Measurements from ENCODE around the gene MAPKBP1. TPM values are rescaled to one million over a fixed set of nuclear protein-coding genes. Genes with fewer than 3 reads are reported as not detected.
A peak's percentile ranks its signal among the peaks of the same experiment; 100 is the strongest.

The MAPKBP1 gene
- total RNA-seq, 1 experiment from 2014 or later: 11.8 TPM

DNA sequence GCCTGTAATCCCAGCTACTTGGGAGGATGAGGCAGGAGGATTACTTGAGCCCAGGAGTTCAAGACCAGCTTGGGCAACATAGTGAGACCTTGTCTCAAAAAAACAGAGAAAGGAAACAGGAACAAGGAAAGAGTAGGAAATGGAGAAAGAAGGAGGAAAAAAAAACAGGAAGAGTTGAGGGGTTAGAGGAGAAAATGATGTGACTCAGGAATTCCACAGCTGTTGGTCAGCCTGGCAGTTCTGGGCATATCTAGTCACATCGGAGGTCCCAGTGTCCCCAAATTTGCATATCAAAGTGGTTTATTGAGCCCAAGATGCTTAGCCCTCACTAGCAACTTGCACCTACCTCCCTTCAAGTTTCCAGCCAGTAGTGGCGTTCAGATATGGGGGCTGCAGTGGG is 34.8 kb downstream of the MAPKBP1 start:
- DNase-seq (ENCODE audit: low read depth): peak; percentile 75

DNA sequence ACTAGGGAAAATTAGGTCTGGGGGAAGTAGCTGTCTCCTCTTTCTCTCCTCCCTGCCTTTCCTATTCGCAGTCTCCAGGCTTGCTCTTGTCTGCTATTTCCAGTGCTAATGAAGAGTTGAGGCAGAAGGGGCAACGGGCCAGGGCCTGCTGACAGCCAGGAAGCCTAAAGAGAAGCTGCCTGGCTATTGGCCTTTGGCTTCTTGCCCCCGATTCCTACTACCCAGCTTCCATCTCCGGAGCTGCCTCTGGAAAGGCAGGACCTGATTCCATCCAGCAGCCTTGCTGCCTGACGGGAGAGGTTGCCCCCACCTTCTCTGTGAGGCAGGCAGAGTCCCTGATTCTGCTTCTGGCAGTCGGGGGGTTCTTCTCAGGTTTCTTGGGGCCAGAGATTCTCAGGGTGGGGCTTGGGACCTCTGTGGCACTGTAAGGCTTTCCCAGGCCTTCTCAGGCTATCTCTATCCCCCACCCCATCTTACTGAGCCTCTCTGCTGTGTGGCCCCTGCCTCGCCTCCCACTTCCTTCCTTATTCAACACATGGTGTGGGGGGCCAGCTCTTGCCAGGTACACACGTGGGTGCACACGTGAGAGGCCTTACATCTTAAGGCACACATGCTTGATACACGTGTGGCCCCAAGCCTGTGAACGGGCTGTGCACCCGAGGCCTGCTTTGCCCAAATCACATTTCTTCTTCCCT is 35.4 kb downstream of the MAPKBP1 start:
- DNase-seq (ENCODE audit: low read depth): no peak

DNA sequence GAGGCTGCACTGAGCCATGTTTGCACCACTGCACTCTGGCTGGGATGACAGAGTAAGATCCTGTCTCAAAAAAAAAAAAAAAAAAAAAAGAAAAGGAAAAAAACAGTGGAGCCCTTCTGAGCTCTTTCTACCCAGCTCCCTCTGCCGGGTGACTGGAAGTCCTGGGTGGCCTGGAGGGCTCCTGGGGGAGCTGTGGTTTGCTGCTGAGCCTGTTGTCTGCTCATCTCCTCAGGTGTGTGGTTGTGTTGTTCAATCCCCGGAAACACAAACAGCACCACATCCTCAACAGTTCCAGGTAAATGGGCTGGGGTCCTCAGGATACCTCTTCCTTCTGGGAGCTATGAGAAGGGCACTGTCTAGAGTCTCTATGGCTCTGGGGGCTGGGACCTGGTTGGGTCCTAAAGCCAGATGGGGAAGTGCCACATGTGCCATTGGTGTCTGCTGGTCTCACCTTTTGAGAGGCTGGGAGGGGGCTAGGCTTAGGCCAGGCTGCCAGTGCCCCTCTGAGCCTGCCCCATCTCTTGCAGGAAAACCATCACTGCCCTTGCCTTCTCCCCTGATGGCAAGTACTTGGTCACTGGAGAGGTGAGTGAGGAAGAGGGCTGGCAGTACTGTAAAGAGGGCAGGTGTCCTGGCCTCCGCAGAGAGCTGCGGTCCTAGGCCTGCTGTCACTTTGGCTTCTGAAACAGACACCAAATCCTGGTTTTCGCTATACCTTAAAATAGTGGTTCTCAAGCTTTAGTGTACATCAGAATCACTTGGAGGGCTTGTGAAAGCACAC is 36.6 kb downstream of the MAPKBP1 start:
- no peak for DNase-seq (ENCODE audit: low read depth)

DNA sequence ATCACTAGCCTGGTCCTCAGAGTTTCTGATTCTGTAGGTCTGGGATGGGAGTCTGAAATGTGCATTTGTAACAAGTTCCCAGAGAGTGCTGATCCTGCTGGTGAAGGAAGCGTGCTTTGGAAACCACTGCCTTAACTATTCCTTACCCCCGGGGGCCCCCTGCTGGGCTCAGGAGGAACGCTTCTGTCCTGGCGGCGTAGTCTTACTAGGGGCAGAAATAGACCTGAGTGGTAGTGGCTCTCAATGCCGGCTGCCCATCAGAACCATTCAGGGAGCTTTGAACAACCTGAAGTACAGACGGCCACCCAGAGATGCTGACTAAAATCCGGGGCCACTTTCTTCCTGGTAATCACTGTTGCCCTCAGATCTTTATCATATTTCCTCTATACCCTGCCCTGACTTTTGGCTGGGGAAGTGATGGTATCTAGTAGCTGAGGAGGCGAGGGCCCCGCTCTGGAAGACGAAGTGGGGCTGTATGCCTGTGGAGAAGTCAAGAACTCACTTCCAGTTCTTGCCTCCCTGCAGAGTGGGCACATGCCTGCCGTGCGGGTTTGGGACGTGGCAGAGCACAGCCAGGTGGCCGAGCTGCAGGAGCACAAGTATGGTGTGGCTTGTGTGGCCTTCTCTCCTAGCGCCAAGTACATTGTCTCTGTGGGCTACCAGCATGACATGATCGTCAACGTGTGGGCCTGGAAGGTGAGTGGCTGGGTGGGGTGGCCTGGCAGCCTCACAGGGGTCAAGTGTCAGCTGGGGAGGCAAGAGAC is 37.3 kb downstream of the MAPKBP1 start:
- peak; percentile 78 for DNase-seq (ENCODE audit: low read depth)

DNA sequence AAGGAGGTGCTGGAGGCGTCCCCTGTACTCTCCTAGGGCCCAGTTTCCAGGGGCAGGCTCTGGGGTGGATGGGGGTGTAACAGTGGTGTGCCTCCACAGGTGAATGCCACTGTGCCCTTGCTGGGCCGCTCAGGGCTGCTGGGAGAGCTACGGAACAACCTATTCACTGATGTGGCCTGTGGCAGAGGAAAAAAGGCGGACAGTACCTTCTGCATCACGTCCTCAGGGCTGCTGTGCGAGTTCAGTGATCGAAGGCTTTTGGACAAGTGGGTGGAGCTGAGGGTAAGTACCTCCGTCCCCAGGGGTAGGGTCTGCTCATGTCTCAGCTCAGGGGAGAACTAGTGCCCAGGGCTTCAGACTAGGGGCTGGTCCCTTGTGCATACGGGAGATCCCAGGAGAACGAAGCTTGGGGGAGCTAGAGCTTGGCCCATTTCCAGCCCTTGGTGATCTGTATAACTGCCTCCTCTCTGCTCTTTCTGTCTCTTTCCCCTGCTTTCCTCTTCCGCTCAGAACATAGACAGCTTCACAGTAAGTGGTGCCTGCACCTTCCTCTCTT is 38.6 kb downstream of the MAPKBP1 start:
- DNase-seq (ENCODE audit: low read depth): no peak

DNA sequence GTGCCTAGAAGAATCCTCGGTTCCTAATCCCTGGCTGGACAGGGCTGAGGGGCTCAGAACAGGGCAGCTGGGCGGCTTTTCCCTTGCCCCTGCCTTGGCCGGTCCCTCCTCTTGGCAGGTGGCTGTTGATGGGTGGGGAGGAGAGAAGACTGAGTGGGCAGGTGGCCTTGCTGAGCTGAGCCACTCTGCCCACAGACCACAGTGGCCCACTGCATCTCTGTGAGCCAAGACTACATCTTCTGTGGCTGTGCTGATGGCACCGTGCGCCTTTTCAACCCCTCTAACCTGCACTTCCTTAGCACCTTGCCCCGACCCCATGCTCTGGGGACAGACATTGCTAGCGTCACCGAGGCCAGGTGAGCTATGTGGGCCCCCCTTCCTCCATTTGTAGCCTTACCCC is 39.1 kb downstream of the MAPKBP1 start:
- no peak for DNase-seq (ENCODE audit: low read depth)

DNA sequence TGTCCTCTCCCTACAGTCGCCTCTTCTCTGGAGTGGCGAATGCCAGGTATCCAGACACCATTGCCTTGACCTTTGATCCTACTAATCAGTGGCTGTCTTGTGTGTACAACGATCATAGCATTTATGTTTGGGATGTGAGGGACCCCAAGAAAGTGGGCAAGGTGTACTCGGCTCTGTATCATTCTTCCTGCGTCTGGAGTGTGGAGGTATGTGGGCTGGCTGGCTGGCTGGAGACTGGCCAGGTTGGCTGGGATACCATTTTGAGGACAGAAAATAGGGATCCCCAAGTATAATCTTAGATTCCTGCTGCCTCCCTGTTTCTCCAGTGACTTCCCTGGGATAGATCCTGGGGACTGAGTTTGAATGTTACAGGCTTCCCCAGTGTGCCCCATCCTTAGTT is 40.2 kb downstream of the MAPKBP1 start:
- DNase-seq (ENCODE audit: low read depth): no peak

DNA sequence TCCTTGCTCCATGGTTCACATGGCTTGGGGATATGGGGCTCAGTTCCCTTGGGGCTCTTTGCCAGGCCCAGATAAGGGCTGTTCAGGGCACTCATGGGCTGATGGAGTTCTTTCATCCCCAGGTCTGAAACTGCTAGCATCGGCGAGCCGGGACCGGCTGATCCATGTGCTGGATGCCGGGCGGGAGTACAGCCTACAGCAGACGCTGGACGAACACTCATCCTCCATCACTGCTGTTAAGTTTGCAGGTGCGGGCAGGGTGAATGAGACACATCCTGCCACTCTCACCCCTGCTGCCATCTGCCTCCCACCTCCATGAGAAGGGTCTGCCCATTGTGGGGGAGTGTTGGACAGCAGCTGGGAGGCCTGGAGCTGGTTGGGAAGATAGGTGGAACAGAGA is 42.5 kb downstream of the MAPKBP1 start:
- DNase-seq (ENCODE audit: low read depth): no peak

DNA sequence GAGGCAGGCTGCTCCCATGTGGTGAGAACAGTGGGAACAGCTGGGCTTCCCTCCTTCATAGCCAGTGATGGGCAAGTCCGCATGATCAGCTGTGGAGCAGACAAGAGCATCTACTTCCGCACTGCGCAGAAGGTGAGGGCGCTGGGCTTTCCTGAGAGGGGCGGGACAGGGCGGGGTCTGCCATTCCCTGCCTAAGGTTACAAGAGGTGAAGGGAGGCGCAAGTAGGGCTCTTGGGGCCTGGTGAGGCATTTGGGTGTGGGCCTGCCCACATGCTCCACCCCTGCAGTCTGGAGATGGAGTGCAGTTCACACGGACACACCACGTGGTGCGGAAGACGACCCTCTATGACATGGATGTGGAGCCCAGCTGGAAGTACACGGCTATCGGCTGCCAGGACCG is 43.0 kb downstream of the MAPKBP1 start:
- no peak for DNase-seq (ENCODE audit: low read depth)

DNA sequence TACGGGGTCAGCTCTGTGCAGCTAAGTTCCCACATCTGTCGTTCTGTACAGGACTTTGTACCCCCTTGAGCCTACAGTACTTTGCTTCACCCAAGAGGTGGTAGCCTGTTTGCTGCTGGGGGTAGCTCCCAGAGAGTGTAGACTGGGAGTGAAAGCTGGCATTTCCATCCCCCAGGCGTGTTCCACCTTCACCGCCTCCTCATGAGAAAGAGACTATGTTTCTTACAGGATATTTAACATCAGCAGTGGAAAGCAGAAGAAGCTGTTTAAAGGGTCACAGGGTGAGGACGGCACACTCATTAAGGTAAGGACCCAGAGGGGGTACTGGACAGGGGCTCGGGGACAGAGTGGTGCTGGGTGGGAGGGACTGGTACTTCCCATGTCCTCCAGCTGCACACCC is 43.5 kb downstream of the MAPKBP1 start:
- DNase-seq (ENCODE audit: low read depth): no peak

DNA sequence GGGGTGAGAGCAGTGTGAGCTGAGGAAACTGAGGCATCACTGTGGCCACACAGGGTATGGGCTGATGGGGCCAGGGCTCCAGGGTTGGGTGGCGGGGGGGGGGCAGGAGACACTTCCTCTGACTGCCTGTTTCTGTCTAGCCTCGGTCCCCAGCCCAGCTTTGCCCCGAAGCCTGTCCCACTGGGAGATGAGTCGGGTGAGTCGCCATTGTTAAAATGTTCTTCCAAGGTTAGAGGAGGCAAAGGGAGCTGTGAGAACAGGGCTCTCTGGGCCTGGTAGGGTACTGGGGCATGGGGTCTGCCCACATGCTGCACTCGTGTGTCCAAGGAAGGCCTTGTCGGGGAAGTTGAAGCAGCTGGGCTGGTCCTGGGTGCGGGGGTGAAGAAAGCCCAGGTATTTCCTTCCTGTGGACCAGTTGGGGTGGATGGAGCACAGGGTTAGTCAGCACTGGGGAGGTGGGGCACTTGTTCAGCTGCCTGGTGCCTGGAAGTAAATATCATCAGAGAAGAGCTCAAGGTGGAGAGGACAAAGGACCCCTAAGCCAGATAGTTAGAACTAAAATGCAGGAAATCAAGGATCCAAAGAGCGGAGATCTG is 45.3 kb downstream of the MAPKBP1 start:
- DNase-seq (ENCODE audit: low read depth): no peak

DNA sequence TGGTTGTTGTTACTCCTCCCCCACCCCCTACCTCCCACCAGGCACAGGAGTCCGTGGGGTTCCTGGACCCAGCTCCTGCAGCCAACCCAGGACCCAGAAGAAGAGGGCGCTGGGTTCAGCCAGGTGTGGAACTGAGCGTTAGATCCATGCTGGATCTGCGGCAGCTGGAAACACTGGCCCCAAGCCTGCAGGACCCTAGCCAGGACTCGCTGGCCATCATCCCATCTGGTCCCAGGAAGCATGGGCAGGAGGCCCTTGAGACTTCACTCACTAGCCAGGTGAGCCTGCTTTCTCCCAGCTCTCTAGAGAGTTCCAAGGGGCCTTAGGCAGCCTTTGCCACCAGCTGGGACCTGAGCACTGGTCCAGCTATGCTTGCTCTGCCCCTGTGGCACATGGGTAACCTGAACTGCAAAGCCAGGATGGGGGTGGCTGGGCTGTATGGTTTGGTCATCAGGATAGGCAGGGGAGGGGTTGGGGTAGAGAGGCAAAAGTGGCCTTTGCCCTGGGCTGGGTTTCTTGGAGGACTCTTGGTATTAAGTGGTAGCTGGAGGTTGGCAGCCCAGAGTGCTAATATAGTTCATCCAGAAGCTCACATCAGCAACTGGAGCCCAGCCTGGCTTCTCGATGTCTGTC is 46.6 kb downstream of the MAPKBP1 start:
- DNase-seq (ENCODE audit: low read depth): no peak

DNA sequence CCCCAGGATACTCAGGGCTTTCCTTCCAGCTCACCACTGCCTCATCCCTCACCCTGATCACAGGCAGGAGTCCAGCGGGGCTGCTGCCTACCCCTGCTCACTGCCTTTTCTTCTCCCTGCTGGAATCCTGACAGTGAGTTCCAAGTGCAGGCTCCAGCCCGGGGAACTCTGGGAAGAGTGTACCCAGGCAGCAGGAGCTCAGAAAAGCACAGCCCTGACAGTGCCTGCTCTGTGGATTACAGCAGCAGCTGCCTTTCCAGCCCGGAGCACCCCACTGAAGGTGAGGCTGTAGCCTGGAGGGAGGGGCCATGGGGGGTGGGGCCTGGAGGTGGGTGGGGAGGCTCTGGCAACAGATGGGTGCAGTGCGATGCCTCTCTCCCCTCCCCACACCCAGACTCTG is 47.5 kb downstream of the MAPKBP1 start:
- no peak for DNase-seq (ENCODE audit: low read depth)

DNA sequence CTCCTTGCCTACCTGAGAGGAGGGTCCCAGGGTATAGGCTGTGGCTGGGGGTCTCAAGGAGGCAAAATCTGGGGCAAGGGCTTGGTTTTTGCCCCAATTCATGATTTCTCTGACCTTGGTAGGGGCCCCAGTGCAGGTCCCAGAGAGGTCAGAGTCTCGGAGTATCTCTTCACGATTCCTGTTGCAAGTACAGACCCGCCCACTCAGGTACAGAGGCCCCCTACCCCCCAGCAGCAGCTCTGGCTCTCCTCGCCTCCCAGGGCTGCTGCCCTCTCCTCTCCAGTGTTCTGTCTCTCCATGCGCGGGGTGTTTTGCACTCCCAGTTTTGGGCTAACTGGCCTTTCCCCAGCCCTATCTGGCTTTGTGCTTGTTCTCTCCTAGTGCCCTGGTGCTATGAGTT is 48.2 kb downstream of the MAPKBP1 start:
- DNase-seq (ENCODE audit: low read depth): no peak

DNA sequence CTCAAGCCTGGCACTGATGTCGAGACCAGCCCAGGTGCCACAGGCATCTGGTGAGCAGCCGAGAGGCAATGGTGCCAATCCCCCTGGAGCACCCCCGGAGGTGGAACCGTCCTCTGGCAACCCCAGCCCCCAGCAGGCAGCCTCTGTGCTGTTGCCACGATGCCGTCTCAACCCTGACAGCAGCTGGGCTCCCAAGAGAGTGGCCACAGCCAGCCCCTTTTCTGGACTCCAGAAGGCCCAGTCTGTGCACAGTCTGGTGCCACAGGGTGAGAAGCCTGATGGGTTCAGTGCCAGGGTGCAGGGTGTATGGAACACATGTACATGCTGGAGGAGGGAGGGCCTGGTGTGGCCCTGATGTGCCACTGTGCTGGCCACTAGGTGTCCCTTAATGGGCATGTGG is 48.7 kb downstream of the MAPKBP1 start:
- DNase-seq (ENCODE audit: low read depth): no peak

DNA sequence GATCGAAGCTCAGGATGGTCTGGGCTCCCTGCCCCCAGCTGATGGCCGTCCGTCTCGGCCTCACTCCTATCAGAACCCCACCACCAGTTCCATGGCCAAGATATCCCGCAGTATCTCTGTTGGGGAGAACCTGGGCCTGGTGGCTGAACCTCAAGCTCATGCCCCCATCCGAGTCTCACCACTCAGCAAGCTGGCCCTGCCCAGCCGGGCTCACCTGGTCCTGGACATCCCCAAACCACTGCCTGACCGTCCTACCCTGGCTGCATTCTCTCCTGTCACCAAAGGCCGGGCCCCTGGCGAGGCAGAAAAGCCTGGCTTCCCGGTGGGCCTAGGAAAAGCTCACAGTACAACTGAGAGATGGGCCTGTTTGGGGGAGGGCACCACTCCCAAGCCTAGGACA is 49.2 kb downstream of the MAPKBP1 start:
- DNase-seq (ENCODE audit: low read depth): no peak

DNA sequence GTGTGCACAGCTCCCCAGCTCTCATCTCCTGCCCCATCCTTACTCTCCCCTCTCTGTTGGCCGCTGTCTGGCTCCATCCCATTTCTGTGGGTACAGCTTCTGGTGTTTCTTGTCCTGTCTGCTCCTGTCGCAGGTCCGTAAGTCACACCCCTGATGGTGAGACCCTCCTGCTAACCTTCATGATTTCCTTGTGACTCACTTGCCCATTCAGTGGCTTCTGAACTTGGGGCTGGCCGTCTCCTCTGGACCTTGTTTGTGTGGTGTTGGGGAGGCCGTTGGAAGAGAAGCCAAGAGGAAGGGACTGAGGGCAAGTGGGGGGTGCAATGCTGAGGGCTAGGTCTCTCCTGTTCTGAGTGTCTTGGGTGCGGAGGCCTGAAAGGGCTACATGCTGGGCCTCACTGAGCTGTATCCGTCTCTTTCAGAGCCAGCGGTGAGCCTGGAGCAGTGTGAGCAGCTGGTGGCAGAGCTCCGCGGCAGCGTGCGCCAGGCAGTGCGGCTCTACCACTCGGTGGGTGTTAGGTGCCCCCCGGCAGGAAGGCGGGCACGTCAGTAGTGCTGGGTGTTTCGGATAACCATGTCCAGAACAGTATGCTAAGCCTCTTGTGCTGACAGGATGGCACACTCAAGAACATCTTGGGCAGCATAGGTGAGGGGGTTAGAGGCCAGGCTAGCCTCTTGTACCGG is 49.9 kb downstream of the MAPKBP1 start:
- DNase-seq (ENCODE audit: low read depth): no peak

DNA sequence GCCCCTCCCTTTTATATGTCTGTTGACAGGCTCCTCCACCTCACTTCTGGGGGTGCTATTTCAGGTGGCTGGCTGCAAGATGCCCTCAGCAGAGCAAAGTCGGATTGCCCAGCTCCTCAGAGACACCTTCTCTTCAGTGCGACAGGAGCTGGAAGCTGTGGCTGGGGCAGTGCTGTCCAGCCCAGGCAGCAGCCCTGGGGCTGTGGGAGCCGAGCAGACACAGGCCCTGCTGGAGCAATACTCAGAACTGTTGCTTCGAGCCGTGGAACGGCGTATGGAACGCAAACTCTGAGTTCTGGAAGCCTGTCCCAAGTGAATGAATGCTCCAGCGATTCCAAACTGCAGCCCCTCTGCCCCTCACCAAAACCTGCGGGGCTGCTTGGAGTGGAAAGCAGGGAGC is 50.9 kb downstream of the MAPKBP1 start:
- DNase-seq (ENCODE audit: low read depth): no peak

DNA sequence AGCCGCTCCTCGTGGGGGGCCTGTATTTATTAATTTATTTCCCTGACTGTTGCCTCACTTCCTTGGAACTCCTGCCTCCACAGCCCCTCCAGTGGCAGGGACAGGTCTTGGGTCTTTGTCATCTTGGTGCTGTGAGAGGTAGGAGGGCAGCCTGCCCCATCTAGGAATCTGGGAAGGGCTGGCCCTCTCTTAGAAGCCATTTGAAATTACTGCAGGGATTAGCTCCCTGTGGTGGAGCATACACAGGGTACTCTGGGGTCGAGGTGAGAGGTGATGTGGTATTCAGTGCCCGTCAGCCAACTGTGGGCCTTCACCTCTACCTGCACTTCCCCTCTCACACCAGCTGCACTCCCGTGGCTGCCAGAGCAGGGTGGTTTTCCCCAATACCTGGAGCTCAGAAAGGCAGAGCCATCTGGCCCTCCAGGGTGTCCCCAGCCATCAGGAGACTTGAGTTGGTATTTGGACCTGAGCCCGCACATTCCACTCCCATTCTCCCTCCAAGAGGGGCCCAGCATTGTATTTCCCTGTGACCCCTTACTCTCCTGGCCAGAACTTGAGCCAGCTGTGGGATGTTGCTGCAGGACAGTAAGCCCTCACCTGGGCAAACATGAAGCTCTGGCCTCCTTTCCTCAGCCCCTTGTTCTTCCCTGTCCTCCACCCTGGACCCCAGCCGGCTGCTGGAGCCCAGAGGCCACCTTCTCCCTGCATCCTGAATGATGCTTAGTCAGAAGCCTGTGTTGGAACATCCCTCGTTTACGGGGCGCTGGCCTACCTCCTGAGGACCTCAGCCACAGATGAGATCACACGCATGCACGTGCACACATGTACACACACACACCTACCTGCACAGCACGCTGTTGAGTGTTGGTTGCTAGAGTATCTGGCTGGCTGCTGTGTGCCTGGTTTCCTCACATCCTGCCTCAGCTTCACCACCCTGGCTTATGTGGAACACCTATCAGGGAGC is 51.6 kb downstream of the MAPKBP1 start:
- no peak for DNase-seq (ENCODE audit: low read depth)
